Right lobe of liver (tissue), 4 donors: ENCODE measurements around the gene GRIN3B.

Source experiments
- POLR2A ChIP-seq: fragments of 450-650 bp; IDR thresholded peaks from one replicate; pipeline ENCODE4 v1.6.1; 2017; ENCODE audit warnings: antibody characterized with exemption, mild to moderate bottlenecking
- TF ChIP-seq, protein P1 (sequence below), 4 donors: fragments of 200-600 bp in 3 of 4; fragments of 450-650 bp in 1 of 4; IDR thresholded peaks; one replicate each; pipeline versions ENCODE4 v1.5.1 to v1.8.0; 2016 to 2022; ENCODE audit warnings: antibody characterized with exemption in 4 of 4, mild to moderate bottlenecking in 2 of 4
- donor health status: DM: no; HTN: no; CAD: no.
- donor health status: DM: no; HTN: no; CAD: no.
- donor health status: DM: no; HTN: yes; CAD: no.

- TF ChIP-seq, protein P1, sequence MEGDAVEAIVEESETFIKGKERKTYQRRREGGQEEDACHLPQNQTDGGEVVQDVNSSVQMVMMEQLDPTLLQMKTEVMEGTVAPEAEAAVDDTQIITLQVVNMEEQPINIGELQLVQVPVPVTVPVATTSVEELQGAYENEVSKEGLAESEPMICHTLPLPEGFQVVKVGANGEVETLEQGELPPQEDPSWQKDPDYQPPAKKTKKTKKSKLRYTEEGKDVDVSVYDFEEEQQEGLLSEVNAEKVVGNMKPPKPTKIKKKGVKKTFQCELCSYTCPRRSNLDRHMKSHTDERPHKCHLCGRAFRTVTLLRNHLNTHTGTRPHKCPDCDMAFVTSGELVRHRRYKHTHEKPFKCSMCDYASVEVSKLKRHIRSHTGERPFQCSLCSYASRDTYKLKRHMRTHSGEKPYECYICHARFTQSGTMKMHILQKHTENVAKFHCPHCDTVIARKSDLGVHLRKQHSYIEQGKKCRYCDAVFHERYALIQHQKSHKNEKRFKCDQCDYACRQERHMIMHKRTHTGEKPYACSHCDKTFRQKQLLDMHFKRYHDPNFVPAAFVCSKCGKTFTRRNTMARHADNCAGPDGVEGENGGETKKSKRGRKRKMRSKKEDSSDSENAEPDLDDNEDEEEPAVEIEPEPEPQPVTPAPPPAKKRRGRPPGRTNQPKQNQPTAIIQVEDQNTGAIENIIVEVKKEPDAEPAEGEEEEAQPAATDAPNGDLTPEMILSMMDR (IDR thresholded peaks at IDR 0.05): no peak
- TF ChIP-seq POLR2A: no peak
These were observed 645 bp downstream of the GRIN3B start for GRCh38 chr19:1000591-1001537.
